GM15510 (cell line): ENCODE data around the gene FAM117A.

ENCODE experiments used
- POLR2A ChIP-seq: IDR thresholded peaks from 3 replicates; pipeline ENCODE4 v1.6.1; 2011; ENCODE audit warnings: borderline replicate concordance; ENCODE audit not compliant: insufficient read length; ENCODE audit errors: extremely low read depth

Gene FAM117A

DNA sequence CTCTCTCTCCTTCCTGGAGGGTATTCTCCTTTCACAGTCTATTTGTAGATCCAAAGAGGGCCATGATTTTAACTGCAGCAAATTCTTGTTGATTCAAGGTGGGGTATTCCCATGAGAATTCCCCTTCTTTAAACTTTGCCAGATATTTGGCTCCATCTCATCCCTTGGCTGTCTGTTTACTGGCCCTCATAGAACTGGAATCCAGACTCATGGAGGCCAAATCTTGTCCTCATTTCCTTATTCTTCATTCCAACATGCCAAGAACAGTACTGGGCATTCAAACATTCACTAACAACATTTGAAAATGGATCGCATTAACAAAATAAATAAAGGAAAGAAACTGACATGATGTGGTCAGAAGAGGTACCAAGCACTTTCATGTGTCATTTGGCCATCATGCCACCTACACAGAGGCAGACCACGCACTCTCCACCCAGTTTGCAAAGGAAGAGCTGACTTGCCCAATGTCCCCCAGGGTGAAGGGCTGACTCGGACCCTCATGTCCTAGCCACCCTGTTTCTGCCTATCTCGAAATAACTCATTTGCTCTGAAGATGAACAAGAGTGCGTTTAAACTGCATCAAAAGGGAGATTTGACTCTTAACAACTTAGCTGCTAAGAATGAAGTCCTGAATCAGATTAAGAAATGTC lies 33.0 kb downstream of the FAM117A start:
- no peak for TF ChIP-seq POLR2A

- TF ChIP-seq POLR2A = no peak
Measured at GRCh38 chr17:49730078-49730784, 33.7 kb downstream of the FAM117A start.

DNA sequence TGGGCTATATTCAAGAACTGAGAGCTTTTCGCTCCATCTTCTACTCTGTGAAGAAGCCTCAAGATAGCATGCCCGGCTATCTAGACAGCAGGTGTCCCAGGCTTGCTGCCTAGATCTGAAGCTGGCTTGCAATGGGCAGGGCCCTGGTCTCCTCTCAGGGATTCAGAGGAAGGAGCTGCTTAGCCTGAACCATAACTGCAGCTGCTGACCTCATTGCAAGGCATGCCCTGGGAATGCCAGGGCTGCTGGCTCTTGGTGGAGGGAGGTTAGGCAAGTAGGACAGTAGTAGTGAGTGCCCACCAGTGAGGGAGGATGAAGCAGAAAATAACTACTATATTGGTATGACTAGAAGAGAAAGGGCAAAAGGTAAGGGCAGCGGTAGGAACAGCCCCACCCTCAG lies 34.9 kb downstream of the FAM117A start:
- no peak for TF ChIP-seq POLR2A

GRCh38 chr17:49728425-49728824 lies 35.5 kb downstream of the FAM117A start:
- TF ChIP-seq POLR2A = no peak

- no peak for TF ChIP-seq POLR2A
Measured at GRCh38 chr17:49727380-49727779, 36.6 kb downstream of the FAM117A start.

DNA sequence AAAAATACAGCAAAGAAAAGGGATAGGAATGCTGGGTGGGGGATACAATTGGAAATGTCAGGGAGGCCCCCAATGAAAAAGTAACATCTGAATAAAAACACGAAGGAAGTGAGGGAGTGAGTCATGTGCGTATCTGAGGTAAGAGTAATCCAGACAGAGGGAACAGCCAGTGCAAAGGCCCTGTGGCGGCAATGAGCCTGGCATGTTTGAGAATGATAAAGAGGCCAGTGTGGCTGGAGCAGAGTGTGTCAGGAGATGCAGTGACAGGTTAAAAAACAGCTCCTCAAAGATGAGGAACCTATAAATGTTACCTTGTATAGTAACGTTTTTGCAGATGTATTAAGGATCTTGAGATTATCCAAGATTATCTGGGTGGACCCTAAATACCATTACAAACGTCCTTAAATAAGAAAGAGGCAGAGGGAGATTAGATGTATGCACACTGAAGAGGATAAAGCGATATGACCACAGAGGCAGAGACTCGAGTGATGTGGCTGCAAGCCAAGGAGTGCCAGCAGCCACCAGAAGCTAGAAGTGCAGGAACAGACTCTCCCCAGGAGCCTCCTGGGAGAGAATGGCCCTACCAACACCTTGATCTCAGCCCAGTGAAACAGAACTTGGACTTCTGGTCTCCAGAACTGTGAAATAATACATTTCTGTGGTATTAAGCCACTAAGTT lies 38.3 kb downstream of the FAM117A start:
- TF ChIP-seq POLR2A = no peak

GRCh38 chr17:49723423-49723822 lies 40.5 kb downstream of the FAM117A start:
- no peak for TF ChIP-seq POLR2A

DNA sequence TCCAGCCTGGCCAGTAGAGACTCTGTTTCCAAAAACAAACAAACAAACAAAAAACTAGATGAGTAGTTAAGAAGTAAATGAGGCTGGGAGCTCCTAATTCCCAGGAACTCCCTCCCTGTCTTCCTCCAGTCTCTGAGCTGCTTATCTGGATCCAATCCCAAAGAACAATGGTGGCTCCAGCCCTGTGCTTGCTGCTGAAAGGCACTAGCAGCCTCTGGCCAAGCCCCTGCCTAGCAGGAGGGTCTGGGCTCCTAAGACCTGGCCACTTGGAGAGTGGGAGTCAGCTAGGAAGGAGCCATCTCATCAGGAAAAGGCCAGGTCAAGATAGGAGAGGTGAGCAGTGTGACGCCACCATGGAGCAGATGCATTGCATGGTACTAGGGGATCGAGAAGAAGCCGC lies 41.9 kb downstream of the FAM117A start:
- no peak for TF ChIP-seq POLR2A

DNA sequence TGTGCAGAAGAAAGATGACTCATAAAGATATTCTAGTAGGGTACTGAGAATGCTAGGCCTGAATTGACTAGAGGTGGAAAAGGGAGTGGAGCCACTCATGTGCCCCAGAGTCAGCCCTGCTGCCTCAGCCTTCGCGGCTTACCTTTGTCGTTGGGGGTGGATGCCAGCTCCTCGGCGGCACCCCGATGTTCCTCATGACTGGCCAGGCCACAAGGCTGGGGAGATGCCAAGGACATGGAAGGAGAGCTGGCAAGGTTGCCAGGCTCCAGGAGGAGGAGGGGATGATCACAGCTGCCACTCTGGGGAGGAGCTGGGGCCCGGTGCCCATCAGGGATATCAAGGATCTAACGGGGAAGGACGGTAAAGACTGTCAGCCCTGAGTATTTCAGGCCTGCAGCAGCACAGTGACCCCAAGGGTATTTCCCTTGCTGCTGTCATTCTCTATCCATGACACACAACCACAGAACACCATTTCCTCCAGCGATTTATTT lies 46.5 kb downstream of the FAM117A start:
- no peak for TF ChIP-seq POLR2A

- TF ChIP-seq POLR2A = no peak
Measured at GRCh38 chr17:49716668-49717364, 47.1 kb downstream of the FAM117A start.

DNA sequence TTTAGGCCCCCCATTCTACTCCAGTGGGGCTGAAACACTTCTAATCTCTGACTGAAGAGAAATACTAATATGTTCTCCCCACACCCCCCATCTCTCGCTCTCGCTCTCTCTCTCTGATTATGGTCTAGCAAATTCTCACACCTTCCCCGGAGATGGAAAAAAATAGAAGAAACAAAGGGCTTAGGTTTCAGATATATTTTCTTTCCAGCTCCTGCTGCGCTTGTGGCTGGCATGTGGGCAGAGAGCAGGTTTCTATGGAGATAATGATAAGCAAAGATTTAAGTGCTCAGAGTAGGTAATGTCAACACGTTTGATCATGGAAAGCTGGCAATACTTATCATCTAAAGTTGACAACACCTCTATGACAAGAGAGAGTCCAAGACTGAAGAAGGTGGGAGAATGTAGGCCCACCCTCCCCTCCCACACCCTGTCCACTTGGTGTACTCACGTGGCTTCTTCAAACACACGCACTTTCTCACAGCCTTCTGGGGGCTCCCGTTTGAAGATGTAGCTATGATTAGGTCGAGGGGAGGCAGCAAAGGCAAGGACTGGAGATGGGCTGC lies 48.1 kb downstream of the FAM117A start:
- TF ChIP-seq POLR2A = no peak

DNA sequence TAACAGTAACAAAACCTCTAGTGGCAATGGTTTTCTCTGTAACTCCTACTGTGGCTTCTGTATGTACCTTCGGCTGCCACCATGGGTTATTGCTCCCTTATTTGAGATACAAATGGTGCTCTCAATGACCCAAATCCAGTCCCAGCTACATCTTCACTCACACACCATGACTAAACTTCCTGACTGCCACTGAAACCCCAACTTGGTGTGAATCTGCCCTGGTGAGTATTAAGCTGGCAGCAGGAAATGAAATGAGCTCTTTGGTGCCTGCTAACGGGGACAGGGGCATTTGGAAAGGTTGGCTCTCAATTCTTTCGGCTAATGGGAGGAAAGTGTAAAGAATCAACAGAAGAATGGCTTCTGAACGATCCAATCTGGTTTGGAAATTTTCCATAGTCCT lies 48.7 kb downstream of the FAM117A start:
- TF ChIP-seq POLR2A = no peak

DNA sequence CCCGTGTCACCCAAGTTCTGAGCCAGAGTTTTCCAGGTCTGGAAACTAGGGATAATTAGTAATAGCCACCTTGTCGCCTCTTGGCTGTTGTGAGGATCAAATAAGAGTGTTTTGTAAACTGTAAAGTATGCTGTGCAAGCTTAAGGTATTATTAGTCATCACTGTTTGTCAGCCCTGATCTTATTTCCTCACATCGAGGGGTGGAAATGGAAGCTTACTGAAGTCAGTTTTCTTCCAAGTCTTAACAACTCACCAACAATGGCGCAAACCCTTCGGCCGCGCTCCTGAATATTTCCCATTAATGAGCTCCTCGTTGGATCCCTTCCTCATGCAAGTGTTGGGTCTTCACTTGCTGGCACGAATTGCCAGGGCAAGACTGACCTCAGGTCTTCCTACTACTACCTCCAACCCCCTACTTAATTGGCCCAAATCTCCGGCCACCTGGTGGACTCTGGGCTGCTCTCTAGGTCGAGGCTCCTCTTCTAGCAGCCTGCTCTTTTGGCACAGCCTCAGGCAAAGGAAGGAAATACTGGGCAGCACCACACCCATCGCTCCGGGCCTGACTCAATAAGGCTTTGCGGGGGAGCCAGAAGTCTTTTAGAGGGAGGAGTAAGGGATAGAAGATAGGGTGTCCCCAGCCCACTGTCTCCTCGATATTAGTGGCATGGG lies 55.3 kb downstream of the FAM117A start:
- no peak for TF ChIP-seq POLR2A
